Keratinocyte (primary cell): ENCODE measurements around the gene LRRTM3. TPM values are rescaled to one million over a fixed set of nuclear protein-coding genes. Genes with fewer than 3 reads are reported as not detected.

ENCODE experiments used
- DNase-seq: peaks from one replicate; pipeline ENCODE4 v3.0.0-alpha.2; 2011; ENCODE audit warnings: low read depth, missing footprints, low spot score
- FAIRE-seq: peaks from 2 replicates; lab custom pipeline; 2011; peaks lifted over from hg19 to GRCh38; lab: Jason Lieb, UNC
- H2AFZ ChIP-seq: 2 replicates; pipeline ENCODE4 v1.6.0; 2012; ENCODE audit warnings: low read length, control low read depth, inconsistent platforms; ENCODE audit not compliant: control insufficient read depth
- H3K27ac ChIP-seq: 2 replicates; pipeline ENCODE4 v1.5.1; 2011; ENCODE audit warnings: low read length; ENCODE audit not compliant: control insufficient read depth, insufficient read depth
- H3K27me3 ChIP-seq: 3 replicates; pipeline ENCODE4 v1.6.0; 2011; ENCODE audit warnings: low read length; ENCODE audit not compliant: control insufficient read depth, insufficient read depth; ENCODE audit errors: extremely low read depth
- H3K36me3 ChIP-seq, 2 experiments: 2 replicates in 1 of 2; 3 replicates in 1 of 2; pipeline ENCODE4 v1.5.1; 2011; ENCODE audit warnings: low read length in 2 of 2, mild to moderate bottlenecking in 1 of 2; ENCODE audit not compliant: control insufficient read depth in 2 of 2, insufficient read depth in 2 of 2; ENCODE audit errors: extremely low read depth in 1 of 2
- H3K4me1 ChIP-seq: 3 replicates; pipeline ENCODE4 v1.5.1; 2011; ENCODE audit warnings: low read length; ENCODE audit not compliant: control insufficient read depth, insufficient read depth; ENCODE audit errors: extremely low read depth
- H3K4me2 ChIP-seq: 3 replicates; pipeline ENCODE4 v1.6.0; 2011; ENCODE audit warnings: low read depth, low read length; ENCODE audit not compliant: control insufficient read depth, insufficient read depth; ENCODE audit errors: extremely low read depth
- H3K4me3 ChIP-seq, 3 experiments: fragments of 200-600 bp in 1 of 3; sonication (generic) in 1 of 3; 2 replicates in 2 of 3; 3 replicates in 1 of 3; pipeline ENCODE4 v1.5.1; 2011 to 2016; ENCODE audit warnings: low read length in 3 of 3, mild to moderate bottlenecking in 3 of 3, control low read depth in 2 of 3, inconsistent platforms in 1 of 3, low read depth in 1 of 3, mixed read lengths in 1 of 3, mixed run types in 1 of 3, moderate library complexity in 1 of 3; ENCODE audit not compliant: control insufficient read depth in 2 of 3, insufficient read depth in 2 of 3; ENCODE audit errors: extremely low read depth in 1 of 3
- H3K79me2 ChIP-seq: 2 replicates; pipeline ENCODE4 v1.6.0; 2012; ENCODE audit warnings: low read length; ENCODE audit not compliant: control insufficient read depth, insufficient read depth
- H3K9ac ChIP-seq: 3 replicates; pipeline ENCODE4 v1.6.0; 2011; ENCODE audit warnings: low read length; ENCODE audit not compliant: control insufficient read depth, insufficient read depth; ENCODE audit errors: extremely low read depth
- H3K9me1 ChIP-seq: 3 replicates; pipeline ENCODE4 v1.6.0; 2011; ENCODE audit warnings: low read length; ENCODE audit not compliant: control insufficient read depth, insufficient read depth; ENCODE audit errors: extremely low read depth
- H3K9me3 ChIP-seq: 2 replicates; pipeline ENCODE4 v1.5.1; 2012; ENCODE audit warnings: low read depth, low read length; ENCODE audit not compliant: control insufficient read depth
- H4K20me1 ChIP-seq: 3 replicates; pipeline ENCODE4 v1.6.0; 2011; ENCODE audit warnings: low read length; ENCODE audit not compliant: control insufficient read depth, insufficient read depth; ENCODE audit errors: extremely low read depth
- CTCF ChIP-seq, 3 experiments: IDR thresholded peaks in 1 of 3; conservative IDR thresholded peaks in 1 of 3; optimal IDR thresholded peaks in 1 of 3; 2 replicates in 2 of 3; 3 replicates in 1 of 3; pipeline versions ENCODE3 to v1.5.1; 2011; ENCODE audit warnings: low read length in 3 of 3, mild to moderate bottlenecking in 3 of 3, moderate library complexity in 2 of 3, control low read depth in 1 of 3, inconsistent platforms in 1 of 3; ENCODE audit not compliant: insufficient read depth in 2 of 3; ENCODE audit errors: extremely low read depth in 1 of 3
- EZH2 ChIP-seq: IDR thresholded peaks from one replicate; pipeline ENCODE4 v1.6.1; 2012; ENCODE audit warnings: inconsistent platforms, mild to moderate bottlenecking, low read length, moderate library complexity
- dilution Hi-C: fragments of 300-500 bp; cut with MboI; formaldehyde crosslinking; loops from one replicate; pipeline ENCODE4 v1.7.0; 2020; ENCODE audit warnings: low sequenced_read_pairs; ENCODE audit not compliant: extremely low pct_ligation_motif_present
- polyA plus RNA-seq, 5 experiments: library from polyadenylated mRNA; depleted of rRNA in 3 of 5; stranded (reverse) in 3 of 5; stranded (forward) in 1 of 5; unstranded in 1 of 5; fragments of >200 nt; gene quantifications; 1 replicate in 1 of 5; 2 replicates in 3 of 5; 3 replicates in 1 of 5; pipeline versions ENCODE4 v1.2.1 to v1.2.3, GENCODE V29; 2011 to 2012; ENCODE audit warnings: missing spikeins in 2 of 5, low read depth in 1 of 5, low replicate concordance in 1 of 5

Gene LRRTM3
- polyA plus RNA-seq, 1 donor (not counting 4 experiments of a cell fraction or from before 2014, with no cell fraction given): not detected

- H3K4me2 ChIP-seq: no peak overlapping the region
- H4K20me1 ChIP-seq: no peaks in the 10 kb centered on the region
- DNase-seq (no peak), FAIRE-seq (no peak)
- TF ChIP-seq CTCF (optimal IDR thresholded peaks at IDR 0.05 in 1 of 3, IDR thresholded peaks at IDR 0.05 in 1 of 3, conservative IDR thresholded peaks at IDR 0.05 in 1 of 3; ENCODE audit: extremely low read depth in 1 of 3, insufficient read depth in 2 of 3, low read length in 3 of 3) (no peak), EZH2 (no peak)
- H3K9me1 ChIP-seq: no peaks in the 10 kb centered on the region
- no peak overlapping the region for H3K27ac ChIP-seq
- no peak overlapping the region for H2AFZ ChIP-seq
- H3K9me3 ChIP-seq: no peaks in the 10 kb centered on the region
- dilution Hi-C loops: no loop called here
- H3K4me3 ChIP-seq: no peak overlapping the region
- no peaks in the 10 kb centered on the region for H3K27me3 ChIP-seq
- H3K4me1 ChIP-seq: no peaks in the 10 kb centered on the region
- H3K9ac ChIP-seq: no peak overlapping the region
- H3K79me2 ChIP-seq: no peaks in the 10 kb centered on the region
- H3K36me3 ChIP-seq: no peaks in the 10 kb centered on the region
Observed at GRCh38 chr10:66941491-66941890, 15.7 kb downstream of the LRRTM3 start.

GRCh38 chr10:66942407-66942806 is 16.6 kb downstream of the LRRTM3 start:
- FAIRE-seq: no peak
- no peak for TF ChIP-seq EZH2
- no peak for TF ChIP-seq CTCF (optimal IDR thresholded peaks at IDR 0.05 in 1 of 3, IDR thresholded peaks at IDR 0.05 in 1 of 3, conservative IDR thresholded peaks at IDR 0.05 in 1 of 3; ENCODE audit: extremely low read depth in 1 of 3, insufficient read depth in 2 of 3, low read length in 3 of 3)
- Histone ChIP-seq H3K9me1 (no peaks in the 10 kb centered on the region), H3K27ac (no peak overlapping the region), H2AFZ (no peak overlapping the region), H3K79me2 (no peaks in the 10 kb centered on the region), H3K9me3 (no peaks in the 10 kb centered on the region), H3K27me3 (no peaks in the 10 kb centered on the region), H3K4me3 (no peak overlapping the region), H4K20me1 (no peaks in the 10 kb centered on the region), H3K36me3 (no peaks in the 10 kb centered on the region), H3K4me2 (no peak overlapping the region), H3K4me1 (no peaks in the 10 kb centered on the region), H3K9ac (no peak overlapping the region)
- dilution Hi-C loops: no loop called here
- no peak for DNase-seq
